OCI-LY1 (cell line): ENCODE measurements around the gene XRCC4.

Experiments used
- H2AFZ ChIP-seq: fragments of 200-600 bp; sonication (generic), shearing (Covaris generic); 2 replicates; pipeline ENCODE4 v1.6.0; 2014; ENCODE audit warnings: antibody characterized with exemption, mild to moderate bottlenecking, low read length
- H3F3A ChIP-seq: fragments of 200-600 bp; sonication (generic), shearing (Covaris generic); 2 replicates; pipeline ENCODE4 v1.6.0; 2014; ENCODE audit warnings: mild to moderate bottlenecking, antibody characterized with exemption, low read length, moderate library complexity; ENCODE audit not compliant: insufficient read depth
- H3K27ac ChIP-seq: fragments of 200-600 bp; sonication (generic); 2 replicates; pipeline ENCODE4 v1.5.1; 2014; ENCODE audit warnings: low read length, mixed run types, mild to moderate bottlenecking, low read depth; ENCODE audit not compliant: poor library complexity, severe bottlenecking
- H3K27me3 ChIP-seq: fragments of 200-600 bp; sonication (generic); 2 replicates; pipeline ENCODE4 v1.6.0; 2014; ENCODE audit warnings: antibody characterized with exemption, mild to moderate bottlenecking, low read length, moderate library complexity; ENCODE audit not compliant: insufficient read depth
- H3K36me3 ChIP-seq: fragments of 200-600 bp; sonication (generic); 2 replicates; pipeline ENCODE4 v1.6.1; 2014; ENCODE audit warnings: mild to moderate bottlenecking, antibody characterized with exemption, low read length, moderate library complexity, mixed read lengths; ENCODE audit not compliant: insufficient read depth
- H3K4me1 ChIP-seq: fragments of 200-600 bp; sonication (generic); 2 replicates; pipeline ENCODE4 v1.5.1; 2014; ENCODE audit warnings: mild to moderate bottlenecking, low read length, moderate library complexity; ENCODE audit not compliant: insufficient read depth, severe bottlenecking
- H3K4me2 ChIP-seq: fragments of 200-600 bp; sonication (generic), shearing (Covaris generic); 2 replicates; pipeline ENCODE4 v1.6.1; 2014; ENCODE audit warnings: low read length
- H3K4me3 ChIP-seq: fragments of 200-600 bp; sonication (generic); 2 replicates; pipeline ENCODE4 v1.5.1; 2014; ENCODE audit warnings: low read length, low read depth, mild to moderate bottlenecking, mixed read lengths; ENCODE audit not compliant: poor library complexity, severe bottlenecking
- H3K79me2 ChIP-seq: fragments of 200-600 bp; shearing (Covaris generic); 2 replicates; pipeline ENCODE4 v1.6.1; 2016; ENCODE audit warnings: mixed run types, low read length, mixed read lengths; ENCODE audit not compliant: insufficient read depth
- H3K9ac ChIP-seq: fragments of 200-600 bp; sonication (generic), shearing (Covaris generic); 2 replicates; pipeline ENCODE4 v1.6.1; 2014; ENCODE audit warnings: mild to moderate bottlenecking, low read length, mixed read lengths
- H3K9me2 ChIP-seq: fragments of 200-600 bp; sonication (generic), shearing (Covaris generic); 2 replicates; pipeline ENCODE4 v1.6.1; 2014; ENCODE audit warnings: low read depth, mild to moderate bottlenecking, low read length, mixed read lengths
- H3K9me3 ChIP-seq: fragments of 200-600 bp; shearing (Covaris generic); 2 replicates; pipeline ENCODE4 v1.6.1; 2014; ENCODE audit warnings: low read length, mixed read lengths
- H4K20me1 ChIP-seq: fragments of 200-600 bp; sonication (generic), shearing (Covaris generic); 2 replicates; pipeline ENCODE4 v1.6.0; 2016; ENCODE audit warnings: mild to moderate bottlenecking, low read length; ENCODE audit not compliant: insufficient read depth
- EZH2 ChIP-seq: fragments of 200-600 bp; sonication (generic), shearing (Covaris generic); IDR thresholded peaks from 2 replicates; pipeline ENCODE4 v1.8.0; 2017; ENCODE audit warnings: borderline replicate concordance, mixed run types, mild to moderate bottlenecking, antibody characterized with exemption, low read length, moderate library complexity, mixed read lengths
- TF ChIP-seq, protein P1 (sequence below): fragments of 200-600 bp; sonication (generic), shearing (Covaris generic); IDR thresholded peaks from 2 replicates; pipeline ENCODE4 v1.5.1; 2017; ENCODE audit warnings: mild to moderate bottlenecking, antibody characterized with exemption, low read length, moderate library complexity, mixed read lengths

Gene XRCC4

GRCh38 chr5:83044926-83045325 lies 32.4 kb upstream of the XRCC4 start:
- no peak overlapping the region for H3K4me3 ChIP-seq
- no peaks in the 10 kb centered on the region for H4K20me1 ChIP-seq
- no peaks in the 10 kb centered on the region for H3K27me3 ChIP-seq

GRCh38 chr5:83048277-83048676 lies 29.1 kb upstream of the XRCC4 start:
- no peak for TF ChIP-seq EZH2
- TF ChIP-seq, protein P1, sequence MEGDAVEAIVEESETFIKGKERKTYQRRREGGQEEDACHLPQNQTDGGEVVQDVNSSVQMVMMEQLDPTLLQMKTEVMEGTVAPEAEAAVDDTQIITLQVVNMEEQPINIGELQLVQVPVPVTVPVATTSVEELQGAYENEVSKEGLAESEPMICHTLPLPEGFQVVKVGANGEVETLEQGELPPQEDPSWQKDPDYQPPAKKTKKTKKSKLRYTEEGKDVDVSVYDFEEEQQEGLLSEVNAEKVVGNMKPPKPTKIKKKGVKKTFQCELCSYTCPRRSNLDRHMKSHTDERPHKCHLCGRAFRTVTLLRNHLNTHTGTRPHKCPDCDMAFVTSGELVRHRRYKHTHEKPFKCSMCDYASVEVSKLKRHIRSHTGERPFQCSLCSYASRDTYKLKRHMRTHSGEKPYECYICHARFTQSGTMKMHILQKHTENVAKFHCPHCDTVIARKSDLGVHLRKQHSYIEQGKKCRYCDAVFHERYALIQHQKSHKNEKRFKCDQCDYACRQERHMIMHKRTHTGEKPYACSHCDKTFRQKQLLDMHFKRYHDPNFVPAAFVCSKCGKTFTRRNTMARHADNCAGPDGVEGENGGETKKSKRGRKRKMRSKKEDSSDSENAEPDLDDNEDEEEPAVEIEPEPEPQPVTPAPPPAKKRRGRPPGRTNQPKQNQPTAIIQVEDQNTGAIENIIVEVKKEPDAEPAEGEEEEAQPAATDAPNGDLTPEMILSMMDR: no peak
- H3K9me2 ChIP-seq: no peaks in the 10 kb centered on the region
- H3K9me3 ChIP-seq: no peaks in the 10 kb centered on the region
- no peaks in the 10 kb centered on the region for H3K4me1 ChIP-seq
- no peak overlapping the region for H2AFZ ChIP-seq
- H3F3A ChIP-seq: no peaks in the 10 kb centered on the region
- no peak overlapping the region for H3K4me3 ChIP-seq
- no peak overlapping the region for H3K4me2 ChIP-seq
- H4K20me1 ChIP-seq: no peaks in the 10 kb centered on the region
- no peaks in the 10 kb centered on the region for H3K79me2 ChIP-seq
- H3K36me3 ChIP-seq: peaks cover 4% of the 10 kb centered on the region; the same call in 1 of the 2 replicates
- no peak overlapping the region for H3K27ac ChIP-seq
- no peak overlapping the region for H3K9ac ChIP-seq
- H3K27me3 ChIP-seq: no peaks in the 10 kb centered on the region

More at GRCh38 chr5:83044926-83045325, 32.4 kb upstream of the XRCC4 start:
- Histone ChIP-seq H3K36me3 (no peaks in the 10 kb centered on the region), H3K9me3 (no peaks in the 10 kb centered on the region), H3K27ac (no peak overlapping the region), H2AFZ (no peak overlapping the region), H3F3A (no peaks in the 10 kb centered on the region), H3K9ac (no peak overlapping the region), H3K4me2 (no peak overlapping the region), H3K9me2 (no peaks in the 10 kb centered on the region), H3K79me2 (no peaks in the 10 kb centered on the region), H3K4me1 (no peaks in the 10 kb centered on the region)
- TF ChIP-seq, protein P1: no peak
- no peak for TF ChIP-seq EZH2

DNA sequence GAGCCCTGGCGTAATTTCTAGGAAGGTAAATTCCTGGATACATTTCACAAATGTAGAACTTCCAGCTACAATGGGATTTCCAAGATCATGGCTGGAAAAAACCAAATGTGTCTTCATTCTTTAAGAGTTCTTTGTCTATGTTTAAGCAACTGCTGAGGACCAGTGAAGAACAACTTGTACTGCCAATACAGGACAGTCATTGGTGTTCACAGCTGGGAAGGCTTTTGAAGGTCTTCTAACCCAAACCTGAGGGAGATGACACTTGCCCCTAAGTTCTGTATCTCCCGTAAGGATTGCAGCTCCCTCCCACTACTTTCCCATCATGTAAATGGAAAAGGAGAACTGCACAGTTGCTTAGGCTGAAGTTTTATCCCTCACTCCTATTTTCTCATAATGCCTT lies 28.5 kb upstream of the XRCC4 start:
- no peaks in the 10 kb centered on the region for H3K4me1 ChIP-seq
- no peaks in the 10 kb centered on the region for H3K9me3 ChIP-seq
- no peaks in the 10 kb centered on the region for H3K9me2 ChIP-seq
- peaks cover 7% of the 10 kb centered on the region; the same call in 1 of the 2 replicates for H3K36me3 ChIP-seq
- no peaks in the 10 kb centered on the region for H3K79me2 ChIP-seq
- no peaks in the 10 kb centered on the region for H3K27me3 ChIP-seq
- H4K20me1 ChIP-seq: no peaks in the 10 kb centered on the region
- H3K4me2 ChIP-seq: no peak overlapping the region
- no peak overlapping the region for H3K27ac ChIP-seq
- H3F3A ChIP-seq: no peaks in the 10 kb centered on the region
- no peak overlapping the region for H2AFZ ChIP-seq
- no peak overlapping the region for H3K9ac ChIP-seq
- TF ChIP-seq, protein P1: no peak
- TF ChIP-seq EZH2: no peak
- no peak overlapping the region for H3K4me3 ChIP-seq
